Liver (tissue), 9 donors: ENCODE measurements around the gene SUCLG2. TPM values are rescaled to one million over a fixed set of nuclear protein-coding genes. Genes with fewer than 3 reads are reported as not detected.

Experiments
- DNase-seq: peaks from one replicate; pipeline ENCODE4 v3.0.0-alpha.2; 2017; ENCODE audit warnings: low spot score
- H3K27ac ChIP-seq, 2 donors: one replicate each; pipeline ENCODE4 v1.7.0; 2013; ENCODE audit warnings: inconsistent platforms in 2 of 2, low read length in 2 of 2, control low read depth in 1 of 2, low read depth in 1 of 2, mild to moderate bottlenecking in 1 of 2
- H3K27me3 ChIP-seq, 4 donors: one replicate each; pipeline versions ENCODE4 v1.6.1 to v1.7.0; 2013; ENCODE audit warnings: low read length in 3 of 4, inconsistent platforms in 1 of 4, mild to moderate bottlenecking in 1 of 4, moderate library complexity in 1 of 4; ENCODE audit not compliant: control insufficient read depth in 4 of 4, insufficient read depth in 4 of 4
- H3K36me3 ChIP-seq, 4 donors: one replicate each; pipeline versions ENCODE4 v1.6.1 to v1.7.0; 2013; ENCODE audit warnings: low read length in 3 of 4, mild to moderate bottlenecking in 3 of 4, low read depth in 1 of 4, moderate library complexity in 1 of 4; ENCODE audit not compliant: control insufficient read depth in 4 of 4, insufficient read depth in 3 of 4
- H3K4me1 ChIP-seq, 4 donors: one replicate each; pipeline versions ENCODE4 v1.6.1 to v1.7.0; 2013; ENCODE audit warnings: low read length in 3 of 4, mild to moderate bottlenecking in 3 of 4, moderate library complexity in 1 of 4; ENCODE audit not compliant: control insufficient read depth in 4 of 4, insufficient read depth in 4 of 4
- H3K4me3 ChIP-seq, 3 donors: one replicate each; pipeline versions ENCODE4 v1.6.1 to v1.7.0; 2013; ENCODE audit warnings: low read length in 3 of 3, control low read depth in 1 of 3, low read depth in 1 of 3, mild to moderate bottlenecking in 1 of 3
- H3K9ac ChIP-seq, 2 donors: one replicate each; pipeline ENCODE4 v1.7.0; 2013; ENCODE audit warnings: low read length in 2 of 2, mild to moderate bottlenecking in 2 of 2, moderate library complexity in 2 of 2, control low read depth in 1 of 2, low read depth in 1 of 2
- H3K9me3 ChIP-seq, 4 donors: one replicate each; pipeline versions ENCODE4 v1.6.1 to v1.7.0; 2013; ENCODE audit warnings: low read length in 3 of 4; ENCODE audit not compliant: control insufficient read depth in 4 of 4
- ATF3 ChIP-seq: IDR thresholded peaks from 2 replicates; pipeline ENCODE4 v1.6.1; 2016; ENCODE audit warnings: antibody characterized with exemption
- CTCF ChIP-seq: fragments of 150-350 bp; IDR thresholded peaks from 2 replicates; pipeline ENCODE4 v1.5.1; 2017; ENCODE audit warnings: improper control_type of control experiment, low read depth, low read length; ENCODE audit not compliant: missing input control
- EGR1 ChIP-seq, 2 donors: IDR thresholded peaks; 2 replicates each; pipeline ENCODE4 v1.6.1; 2016 to 2018; ENCODE audit warnings: antibody characterized with exemption in 2 of 2, low read depth in 2 of 2
- FOXA1 ChIP-seq: IDR thresholded peaks from 2 replicates; pipeline ENCODE4 v1.6.1; 2016; ENCODE audit warnings: antibody characterized with exemption
- FOXA2 ChIP-seq: IDR thresholded peaks from 2 replicates; pipeline ENCODE4 v1.6.1; 2016; ENCODE audit warnings: antibody characterized with exemption
- GABPA ChIP-seq, 2 donors: IDR thresholded peaks in 1 of 2; conservative IDR thresholded peaks in 1 of 2; 2 replicates each; pipeline ENCODE4 v1.6.1; 2016; ENCODE audit warnings: antibody characterized with exemption in 2 of 2, mild to moderate bottlenecking in 1 of 2, moderate library complexity in 1 of 2
- HNF4A ChIP-seq, 2 donors: conservative IDR thresholded peaks; 2 replicates each; pipeline ENCODE4 v1.6.1; 2016; ENCODE audit warnings: antibody characterized with exemption in 2 of 2, mild to moderate bottlenecking in 2 of 2
- HNF4G ChIP-seq: IDR thresholded peaks from 2 replicates; pipeline ENCODE4 v1.6.1; 2016; ENCODE audit warnings: antibody characterized with exemption
- JUND ChIP-seq, 2 donors: IDR thresholded peaks; 2 replicates each; pipeline ENCODE4 v1.6.1; 2016; ENCODE audit warnings: antibody characterized with exemption in 2 of 2
- MAX ChIP-seq: IDR thresholded peaks from 2 replicates; pipeline ENCODE4 v1.6.1; 2016; ENCODE audit warnings: antibody characterized with exemption
- NR2F2 ChIP-seq: IDR thresholded peaks from 2 replicates; pipeline ENCODE4 v1.6.1; 2016; ENCODE audit warnings: antibody characterized with exemption
- RAD21 ChIP-seq, 2 donors: IDR thresholded peaks; 2 replicates each; pipeline ENCODE4 v1.6.1; 2016; ENCODE audit warnings: antibody characterized with exemption in 2 of 2, mild to moderate bottlenecking in 2 of 2
- REST ChIP-seq: IDR thresholded peaks from 2 replicates; pipeline ENCODE4 v1.6.1; 2016; ENCODE audit warnings: antibody characterized with exemption, mild to moderate bottlenecking
- RXRA ChIP-seq, 2 donors: IDR thresholded peaks; 2 replicates each; pipeline ENCODE4 v1.6.1; 2017 to 2018; ENCODE audit warnings: antibody characterized with exemption in 2 of 2, mild to moderate bottlenecking in 1 of 2
- SP1 ChIP-seq: IDR thresholded peaks from 2 replicates; pipeline ENCODE4 v1.6.1; 2018; ENCODE audit warnings: antibody characterized with exemption, mild to moderate bottlenecking
- TAF1 ChIP-seq: conservative IDR thresholded peaks from 2 replicates; pipeline ENCODE4 v1.6.1; 2016; ENCODE audit warnings: antibody characterized with exemption, mild to moderate bottlenecking
- YY1 ChIP-seq: IDR thresholded peaks from 2 replicates; pipeline ENCODE4 v1.6.1; 2016; ENCODE audit warnings: antibody characterized with exemption, mild to moderate bottlenecking
- ZBTB33 ChIP-seq: IDR thresholded peaks from 2 replicates; pipeline ENCODE4 v1.6.1; 2016; ENCODE audit warnings: antibody characterized with exemption
- WGBS: extraction: QIAGEN DNeasy Blood & Tissue Kit; methylation state at CpG from one replicate; pipeline ENCODE4 v1.1.7; 2013; 5-methylcytosine and 5-hydroxymethylcytosine counted together
- polyA plus RNA-seq, 2 donors: library from polyadenylated mRNA; stranded (reverse) in 1 of 2; unstranded in 1 of 2; fragments of 200-250 nt in 1 of 2; fragments of >200 nt in 1 of 2; fragmentation: Nextera tagmentation in 1 of 2; extraction: Ambion mirVana in 1 of 2; gene quantifications; one replicate each; pipeline versions ENCODE4 v1.2.1 to v1.2.3, GENCODE V29; 2013 to 2015
- total RNA-seq, 2 donors: library from RNA; depleted of rRNA; stranded (reverse); fragments of >200 nt; gene quantifications; one replicate each; pipeline ENCODE4 v1.2.3, GENCODE V29; 2014
- donor health status: healthy.
- donor health status: healthy.
- donor health status: healthy.
- donor health status: healthy.
- donor health status: healthy.

SUCLG2 gene
- total and polyA plus RNA-seq, 4 donors = 45.3 to 114 (median 92.8) TPM

GRCh38 chr3:67620869-67621268 is 33.5 kb downstream of the SUCLG2 start:
- Histone ChIP-seq H3K4me3 (no peak overlapping the region), H3K27ac (no peak overlapping the region), H3K4me1 (peaks cover 0 to 12% (median 2%) of the 10 kb centered on the region in 4 donors), H3K9ac (no peak overlapping the region), H3K36me3 (peaks cover 0 to 2% (median 0%) of the 10 kb centered on the region in 4 donors), H3K9me3 (no peaks in the 10 kb centered on the region), H3K27me3 (no peaks in the 10 kb centered on the region)
- no peak for TF ChIP-seq RXRA (IDR thresholded peaks at IDR 0.05)
- no peak for TF ChIP-seq JUND (IDR thresholded peaks at IDR 0.05)
- no peak for TF ChIP-seq NR2F2
- TF ChIP-seq GABPA (IDR thresholded peaks at IDR 0.05 in 1 of 2, conservative IDR thresholded peaks at IDR 0.05 in 1 of 2) = no peak
- no peak for TF ChIP-seq TAF1
- TF ChIP-seq HNF4G = no peak
- TF ChIP-seq YY1 = no peak
- no peak for TF ChIP-seq ZBTB33
- no peak for TF ChIP-seq REST
- no peak for TF ChIP-seq HNF4A (conservative IDR thresholded peaks at IDR 0.05)
- no peak for TF ChIP-seq FOXA1
- no peak for TF ChIP-seq ATF3
- TF ChIP-seq EGR1 (IDR thresholded peaks at IDR 0.05; ENCODE audit: low read depth in 2 of 2) = no peak
- TF ChIP-seq SP1 = no peak
- no peak for TF ChIP-seq CTCF
- no peak for TF ChIP-seq RAD21 (IDR thresholded peaks at IDR 0.05)
- no peak for TF ChIP-seq FOXA2
- no peak for TF ChIP-seq MAX
- 33% methylated on average over 1 of the region's 1 CpG for WGBS
- DNase-seq = no peak
